ENCODE measurements around the gene QSOX2. TPM values are rescaled to one million over a fixed set of nuclear protein-coding genes. Genes with fewer than 3 reads are reported as not detected.

The QSOX2 gene
- total RNA-seq, 1 experiment from 2014 or later = 20.5 TPM

DNA sequence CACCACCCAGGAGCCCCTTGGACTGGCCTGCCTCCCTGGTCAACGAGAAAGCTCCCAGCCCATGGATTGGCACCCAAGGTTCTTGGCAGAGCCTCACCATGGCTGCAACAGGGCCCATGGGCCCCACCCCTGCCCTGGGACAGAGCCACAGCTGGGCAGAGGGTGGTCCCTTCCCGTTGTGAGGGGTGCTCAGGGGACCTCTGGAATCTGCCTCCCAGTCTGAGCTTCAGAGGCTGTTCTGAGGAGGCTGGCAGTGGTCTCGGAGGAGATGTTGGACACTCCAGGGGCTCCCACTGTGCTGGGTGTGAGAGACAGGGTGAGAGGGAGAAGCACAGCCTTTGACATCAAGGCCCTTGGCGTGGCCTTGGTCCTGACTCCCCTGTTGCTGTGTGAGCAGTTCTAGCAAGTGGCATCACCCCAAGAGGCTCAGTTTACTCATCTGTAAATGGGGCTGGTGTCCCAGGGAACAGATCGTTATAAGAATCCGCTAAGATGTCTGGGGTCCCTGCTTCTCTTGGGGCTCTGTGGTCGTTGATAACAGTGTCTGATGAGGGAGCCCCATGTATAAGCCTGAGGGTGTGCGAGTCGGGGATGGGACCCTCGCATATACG lies 73.7 kb downstream of the QSOX2 start:
- BruUV-seq (replicated peaks) = no TSS peak
- intact Hi-C loops (cut with micrococcal nuclease; ENCODE audit: unreplicated experiment) = no loop called here
- H3K9me3 Mint-ChIP-seq (ENCODE audit: low read depth, unreplicated experiment) = no peaks in the 10 kb centered on the region
- H3K4me3 Mint-ChIP-seq (ENCODE audit: low read depth, unreplicated experiment) = no peak overlapping the region
- CTCF ChIA-PET = no interaction called here
- TF ChIP-seq, protein P1, sequence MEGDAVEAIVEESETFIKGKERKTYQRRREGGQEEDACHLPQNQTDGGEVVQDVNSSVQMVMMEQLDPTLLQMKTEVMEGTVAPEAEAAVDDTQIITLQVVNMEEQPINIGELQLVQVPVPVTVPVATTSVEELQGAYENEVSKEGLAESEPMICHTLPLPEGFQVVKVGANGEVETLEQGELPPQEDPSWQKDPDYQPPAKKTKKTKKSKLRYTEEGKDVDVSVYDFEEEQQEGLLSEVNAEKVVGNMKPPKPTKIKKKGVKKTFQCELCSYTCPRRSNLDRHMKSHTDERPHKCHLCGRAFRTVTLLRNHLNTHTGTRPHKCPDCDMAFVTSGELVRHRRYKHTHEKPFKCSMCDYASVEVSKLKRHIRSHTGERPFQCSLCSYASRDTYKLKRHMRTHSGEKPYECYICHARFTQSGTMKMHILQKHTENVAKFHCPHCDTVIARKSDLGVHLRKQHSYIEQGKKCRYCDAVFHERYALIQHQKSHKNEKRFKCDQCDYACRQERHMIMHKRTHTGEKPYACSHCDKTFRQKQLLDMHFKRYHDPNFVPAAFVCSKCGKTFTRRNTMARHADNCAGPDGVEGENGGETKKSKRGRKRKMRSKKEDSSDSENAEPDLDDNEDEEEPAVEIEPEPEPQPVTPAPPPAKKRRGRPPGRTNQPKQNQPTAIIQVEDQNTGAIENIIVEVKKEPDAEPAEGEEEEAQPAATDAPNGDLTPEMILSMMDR (IDR thresholded peaks at IDR 0.05; ENCODE audit: unreplicated experiment) = no peak
- H3K4me1 Mint-ChIP-seq (ENCODE audit: low read depth, unreplicated experiment) = peaks cover 11% of the 10 kb centered on the region
- peaks cover 49% of the 10 kb centered on the region for H3K27me3 Mint-ChIP-seq (ENCODE audit: unreplicated experiment)
- H3K27ac Mint-ChIP-seq (ENCODE audit: unreplicated experiment) = no peak overlapping the region
- peaks cover 8% of the 10 kb centered on the region for H3K36me3 Mint-ChIP-seq (ENCODE audit: insufficient read depth, unreplicated experiment)
- DNase-seq = no peak

DNA sequence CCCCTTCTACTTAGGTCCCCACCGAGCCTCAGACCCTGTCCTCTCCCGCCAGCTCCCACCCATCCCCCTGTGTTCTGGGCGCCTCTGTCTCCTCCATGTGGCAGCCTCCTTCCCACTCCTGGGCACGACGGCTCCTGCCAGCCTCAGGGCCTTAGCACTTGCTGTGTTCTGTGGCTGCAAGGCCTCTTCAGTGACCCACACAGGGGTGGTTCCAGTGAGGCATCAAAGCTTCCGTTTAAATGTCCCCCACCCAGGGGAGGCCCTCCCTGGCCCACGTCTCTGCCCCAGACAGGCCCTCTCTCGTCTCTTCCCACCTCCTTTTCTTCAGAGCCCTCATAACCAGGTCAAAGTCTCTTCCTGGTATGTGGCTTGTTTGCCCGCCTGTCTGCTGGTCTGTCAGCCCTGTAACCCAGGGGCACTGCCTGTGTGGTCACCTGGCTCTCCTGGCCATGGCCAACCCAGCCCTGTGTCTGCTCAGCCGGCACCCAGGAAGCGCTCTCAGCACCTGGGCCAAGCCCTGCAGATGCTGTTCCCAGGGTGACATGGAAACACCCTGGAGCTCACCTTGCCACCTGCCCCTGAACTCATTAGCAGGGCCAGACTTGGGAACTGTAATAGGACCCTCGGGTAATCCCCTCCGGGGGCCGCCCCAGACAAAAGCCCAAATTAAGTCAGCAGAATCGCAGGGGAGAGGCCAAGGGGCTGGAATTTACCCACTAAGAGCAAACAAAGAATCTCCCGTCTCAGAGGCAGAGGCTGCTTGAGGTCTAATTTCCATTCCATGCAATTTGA lies 74.4 kb downstream of the QSOX2 start:
- H3K27me3 Mint-ChIP-seq (ENCODE audit: unreplicated experiment) = peaks cover 51% of the 10 kb centered on the region
- TF ChIP-seq, protein P1 (IDR thresholded peaks at IDR 0.05; ENCODE audit: unreplicated experiment) = no peak
- CTCF ChIA-PET = no interaction called here
- H3K4me1 Mint-ChIP-seq (ENCODE audit: low read depth, unreplicated experiment) = peaks cover 11% of the 10 kb centered on the region
- no TSS peak for BruUV-seq (replicated peaks)
- H3K9me3 Mint-ChIP-seq (ENCODE audit: low read depth, unreplicated experiment) = no peaks in the 10 kb centered on the region
- H3K36me3 Mint-ChIP-seq (ENCODE audit: insufficient read depth, unreplicated experiment) = peaks cover 8% of the 10 kb centered on the region
- intact Hi-C loops (cut with micrococcal nuclease; ENCODE audit: unreplicated experiment) = no loop called here
- peak; percentile 31 for DNase-seq
- no peak overlapping the region for H3K27ac Mint-ChIP-seq (ENCODE audit: unreplicated experiment)
- H3K4me3 Mint-ChIP-seq (ENCODE audit: low read depth, unreplicated experiment) = no peak overlapping the region

DNA sequence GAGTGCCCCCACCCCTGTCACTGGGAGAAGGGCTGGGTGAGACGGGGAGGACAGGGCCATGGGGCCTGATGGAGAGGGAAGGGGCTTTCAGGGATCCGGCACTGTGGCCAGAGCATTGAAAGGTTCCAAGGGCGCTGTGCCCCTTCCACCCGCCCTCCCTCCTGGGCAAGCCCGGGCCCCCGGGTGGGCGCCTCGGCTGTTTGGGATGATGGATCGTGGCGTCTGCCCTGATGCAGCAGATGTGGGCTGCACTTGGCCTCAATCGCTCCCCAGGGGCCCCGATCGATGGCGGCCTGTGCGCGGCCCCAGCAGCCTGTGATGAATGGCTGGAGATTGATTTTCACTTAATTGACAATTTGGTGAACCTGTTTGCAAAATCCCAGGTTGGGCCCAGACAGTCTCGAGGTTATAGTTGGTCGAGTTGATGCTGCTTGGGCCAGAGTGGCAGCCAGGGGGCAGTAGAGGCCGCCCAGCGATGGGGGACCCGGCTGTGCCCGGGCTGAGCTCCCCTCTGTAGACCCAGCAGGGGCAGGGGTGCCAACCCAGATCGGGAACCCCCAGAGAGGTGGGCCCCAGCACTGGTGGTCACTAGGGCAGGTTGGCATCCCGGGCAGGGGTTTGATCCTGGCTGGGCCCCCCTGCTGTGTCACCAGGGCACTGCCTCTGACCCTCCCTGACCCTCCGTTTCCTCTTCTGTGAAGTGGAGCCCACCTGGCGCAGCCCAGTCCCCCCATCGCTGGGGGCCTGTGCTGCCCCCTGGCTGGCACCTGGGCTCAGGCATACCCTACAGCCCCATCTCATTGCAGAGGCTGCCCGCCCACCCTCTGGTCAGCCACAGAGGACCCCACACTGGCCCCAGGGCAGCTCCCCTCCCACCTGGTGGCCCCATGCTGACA lies 75.4 kb downstream of the QSOX2 start:
- Mint-ChIP-seq H3K4me3 (ENCODE audit: low read depth, unreplicated experiment) (no peak overlapping the region), H3K27me3 (ENCODE audit: unreplicated experiment) (peaks cover 51% of the 10 kb centered on the region), H3K9me3 (ENCODE audit: low read depth, unreplicated experiment) (no peaks in the 10 kb centered on the region), H3K27ac (ENCODE audit: unreplicated experiment) (no peak overlapping the region), H3K4me1 (ENCODE audit: low read depth, unreplicated experiment) (peaks cover 11% of the 10 kb centered on the region), H3K36me3 (ENCODE audit: insufficient read depth, unreplicated experiment) (peaks cover 8% of the 10 kb centered on the region)
- BruUV-seq (replicated peaks) = no TSS peak
- peak; percentile 33 for DNase-seq
- intact Hi-C loops (cut with micrococcal nuclease; ENCODE audit: unreplicated experiment) = no loop called here
- TF ChIP-seq, protein P1 (IDR thresholded peaks at IDR 0.05; ENCODE audit: unreplicated experiment) = peak; percentile 71
- CTCF ChIA-PET = no interaction called here

DNA sequence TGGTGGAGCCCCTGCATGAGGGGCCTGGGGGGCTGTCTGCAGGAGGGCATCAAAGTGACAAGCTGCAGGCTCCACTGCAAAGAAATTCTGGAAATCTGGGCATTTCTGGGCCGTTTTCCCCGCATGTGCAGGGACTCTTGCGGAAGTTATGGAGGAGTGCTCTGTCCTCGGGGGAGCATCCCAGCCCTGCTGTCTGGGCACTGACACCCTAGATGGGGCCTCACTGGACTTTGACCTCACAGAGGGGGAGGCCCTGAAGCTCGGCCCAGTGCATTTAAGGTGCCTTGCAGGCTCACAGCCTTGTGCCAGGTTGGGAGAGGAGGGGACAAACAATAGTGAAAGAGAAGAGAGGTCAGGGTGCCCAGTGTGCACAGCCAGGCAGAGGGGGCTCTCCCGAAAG lies 76.1 kb downstream of the QSOX2 start:
- H3K36me3 Mint-ChIP-seq (ENCODE audit: insufficient read depth, unreplicated experiment) = peaks cover 8% of the 10 kb centered on the region
- no peak overlapping the region for H3K4me3 Mint-ChIP-seq (ENCODE audit: low read depth, unreplicated experiment)
- no TSS peak for BruUV-seq (replicated peaks)
- peaks cover 51% of the 10 kb centered on the region for H3K27me3 Mint-ChIP-seq (ENCODE audit: unreplicated experiment)
- CTCF ChIA-PET = no interaction called here
- no peaks in the 10 kb centered on the region for H3K9me3 Mint-ChIP-seq (ENCODE audit: low read depth, unreplicated experiment)
- DNase-seq = no peak
- TF ChIP-seq, protein P1 (IDR thresholded peaks at IDR 0.05; ENCODE audit: unreplicated experiment) = no peak
- H3K4me1 Mint-ChIP-seq (ENCODE audit: low read depth, unreplicated experiment) = peaks cover 11% of the 10 kb centered on the region
- H3K27ac Mint-ChIP-seq (ENCODE audit: unreplicated experiment) = no peak overlapping the region
- intact Hi-C loops (cut with micrococcal nuclease; ENCODE audit: unreplicated experiment) = no loop called here

Data from Calu3 (cell line).